ENCODE data around the gene DMTF1. TPM values are rescaled to one million over a fixed set of nuclear protein-coding genes. Genes with fewer than 3 reads are reported as not detected.
"Not testable (repeated sequence)": the region's sequence is repeated elsewhere in the genome, so short reads cannot be mapped to it uniquely, and the experiment has no call there.

DMTF1 gene
- total and polyA plus RNA-seq, 2 experiments from 2014 or later, result 37.8 to 75.1 TPM

DNA sequence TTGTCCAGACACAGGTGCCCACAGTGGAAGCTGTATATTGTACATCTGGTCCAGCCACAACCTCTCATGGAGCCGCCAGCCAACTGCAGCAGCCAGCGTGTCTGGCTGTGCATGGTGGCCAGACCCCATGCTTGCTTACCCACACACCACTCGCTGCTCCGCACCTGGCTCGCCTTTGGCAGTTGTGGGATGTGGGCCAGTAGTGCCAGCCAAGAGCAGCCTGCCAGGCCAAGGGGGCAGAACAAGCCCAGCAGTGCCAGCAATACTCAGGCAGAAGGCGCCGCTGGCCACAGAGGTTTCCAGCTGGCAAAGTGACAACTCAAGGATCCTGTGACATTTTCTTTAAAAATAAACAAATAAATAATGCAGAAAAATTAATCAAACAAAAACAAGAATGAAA lies 79.0 kb downstream of the DMTF1 start:
- Histone ChIP-seq H3K4me2 (no peak overlapping the region), H3K9me2 (replicated peaks; ENCODE audit: insufficient read depth) (no peaks in the 10 kb centered on the region), H2AFZ (no peak overlapping the region), H3K4me3 (no peak overlapping the region), H3K4me1 (ENCODE audit: insufficient read depth) (no peaks in the 10 kb centered on the region), H3K9me3 (ENCODE audit: low read depth) (no peaks in the 10 kb centered on the region), H3K79me2 (no peaks in the 10 kb centered on the region), H3K27ac (no peak overlapping the region), H3K27me3 (peaks cover 11% of the 10 kb centered on the region), H4K20me1 (ENCODE audit: insufficient read depth, poor library complexity, severe bottlenecking) (no peaks in the 10 kb centered on the region), H3K36me3 (replicated peaks; ENCODE audit: insufficient read depth, low read depth) (no peaks in the 10 kb centered on the region)
- DNase-seq (ENCODE audit: low spot score), result no peak
- TF ChIP-seq, protein P1, sequence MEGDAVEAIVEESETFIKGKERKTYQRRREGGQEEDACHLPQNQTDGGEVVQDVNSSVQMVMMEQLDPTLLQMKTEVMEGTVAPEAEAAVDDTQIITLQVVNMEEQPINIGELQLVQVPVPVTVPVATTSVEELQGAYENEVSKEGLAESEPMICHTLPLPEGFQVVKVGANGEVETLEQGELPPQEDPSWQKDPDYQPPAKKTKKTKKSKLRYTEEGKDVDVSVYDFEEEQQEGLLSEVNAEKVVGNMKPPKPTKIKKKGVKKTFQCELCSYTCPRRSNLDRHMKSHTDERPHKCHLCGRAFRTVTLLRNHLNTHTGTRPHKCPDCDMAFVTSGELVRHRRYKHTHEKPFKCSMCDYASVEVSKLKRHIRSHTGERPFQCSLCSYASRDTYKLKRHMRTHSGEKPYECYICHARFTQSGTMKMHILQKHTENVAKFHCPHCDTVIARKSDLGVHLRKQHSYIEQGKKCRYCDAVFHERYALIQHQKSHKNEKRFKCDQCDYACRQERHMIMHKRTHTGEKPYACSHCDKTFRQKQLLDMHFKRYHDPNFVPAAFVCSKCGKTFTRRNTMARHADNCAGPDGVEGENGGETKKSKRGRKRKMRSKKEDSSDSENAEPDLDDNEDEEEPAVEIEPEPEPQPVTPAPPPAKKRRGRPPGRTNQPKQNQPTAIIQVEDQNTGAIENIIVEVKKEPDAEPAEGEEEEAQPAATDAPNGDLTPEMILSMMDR (IDR thresholded peaks at IDR 0.05; ENCODE audit: poor library complexity), result no peak
- TF ChIP-seq EZH2 (IDR thresholded peaks at IDR 0.05; ENCODE audit: borderline replicate concordance), result no peak
- TF ChIP-seq EZH2phosphoT487 (IDR thresholded peaks at IDR 0.05; ENCODE audit: low read depth, severe bottlenecking, unreplicated experiment), result no peak
- 91% methylated on average over 7 of the region's 7 CpGs for WGBS (ENCODE audit: low lambda C conversion rate, missing lambda C conversion rate)

DNA sequence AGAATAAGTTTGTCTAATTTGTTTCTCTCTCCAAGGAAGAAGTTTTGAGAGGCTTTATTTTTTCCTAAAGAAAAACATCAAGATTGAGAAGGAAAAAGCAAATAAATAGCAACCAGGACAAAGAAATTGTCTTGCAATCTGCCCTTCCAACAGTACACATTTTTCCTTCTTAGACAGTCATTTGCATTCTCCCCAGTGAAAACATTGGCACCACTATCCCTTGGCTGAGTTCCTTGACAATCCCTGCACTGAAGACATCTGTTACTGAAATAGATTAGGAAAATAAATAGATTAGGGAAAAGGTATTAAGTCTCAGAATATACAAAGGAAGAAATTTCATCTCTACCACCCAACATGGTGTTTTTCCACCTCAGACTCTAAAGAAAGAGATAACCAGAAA lies 79.5 kb downstream of the DMTF1 start:
- Histone ChIP-seq H4K20me1 (ENCODE audit: insufficient read depth, poor library complexity, severe bottlenecking) (no peaks in the 10 kb centered on the region), H3K4me3 (no peak overlapping the region), H3K36me3 (replicated peaks; ENCODE audit: insufficient read depth, low read depth) (no peaks in the 10 kb centered on the region), H3K27me3 (peaks cover 8% of the 10 kb centered on the region), H3K9me3 (ENCODE audit: low read depth) (no peaks in the 10 kb centered on the region), H2AFZ (no peak overlapping the region), H3K4me2 (no peak overlapping the region), H3K9me2 (replicated peaks; ENCODE audit: insufficient read depth) (no peaks in the 10 kb centered on the region), H3K27ac (no peak overlapping the region), H3K4me1 (ENCODE audit: insufficient read depth) (no peaks in the 10 kb centered on the region), H3K79me2 (no peaks in the 10 kb centered on the region)
- no peak for DNase-seq (ENCODE audit: low spot score)
- TF ChIP-seq EZH2 (IDR thresholded peaks at IDR 0.05; ENCODE audit: borderline replicate concordance) (no peak), EZH2phosphoT487 (IDR thresholded peaks at IDR 0.05; ENCODE audit: low read depth, severe bottlenecking, unreplicated experiment) (no peak)
- TF ChIP-seq, protein P1 (IDR thresholded peaks at IDR 0.05; ENCODE audit: poor library complexity), result no peak

GRCh38 chr7:87234949-87235348 lies 82.7 kb downstream of the DMTF1 start:
- Histone ChIP-seq H3K9me3 (ENCODE audit: low read depth) (no peaks in the 10 kb centered on the region), H2AFZ (no peak overlapping the region), H3K9me2 (replicated peaks; ENCODE audit: insufficient read depth) (no peaks in the 10 kb centered on the region), H3K27ac (no peak overlapping the region), H3K27me3 (no peaks in the 10 kb centered on the region), H3K36me3 (replicated peaks; ENCODE audit: insufficient read depth, low read depth) (no peaks in the 10 kb centered on the region), H3K4me3 (no peak overlapping the region), H3K79me2 (no peaks in the 10 kb centered on the region), H3K4me2 (no peak overlapping the region), H4K20me1 (ENCODE audit: insufficient read depth, poor library complexity, severe bottlenecking) (no peaks in the 10 kb centered on the region), H3K4me1 (ENCODE audit: insufficient read depth) (no peaks in the 10 kb centered on the region)
- TF ChIP-seq EZH2 (IDR thresholded peaks at IDR 0.05; ENCODE audit: borderline replicate concordance) (no peak), EZH2phosphoT487 (IDR thresholded peaks at IDR 0.05; ENCODE audit: low read depth, severe bottlenecking, unreplicated experiment) (no peak)
- TF ChIP-seq, protein P1 (IDR thresholded peaks at IDR 0.05; ENCODE audit: poor library complexity), result no peak
- no peak for DNase-seq (ENCODE audit: low spot score)

DNA sequence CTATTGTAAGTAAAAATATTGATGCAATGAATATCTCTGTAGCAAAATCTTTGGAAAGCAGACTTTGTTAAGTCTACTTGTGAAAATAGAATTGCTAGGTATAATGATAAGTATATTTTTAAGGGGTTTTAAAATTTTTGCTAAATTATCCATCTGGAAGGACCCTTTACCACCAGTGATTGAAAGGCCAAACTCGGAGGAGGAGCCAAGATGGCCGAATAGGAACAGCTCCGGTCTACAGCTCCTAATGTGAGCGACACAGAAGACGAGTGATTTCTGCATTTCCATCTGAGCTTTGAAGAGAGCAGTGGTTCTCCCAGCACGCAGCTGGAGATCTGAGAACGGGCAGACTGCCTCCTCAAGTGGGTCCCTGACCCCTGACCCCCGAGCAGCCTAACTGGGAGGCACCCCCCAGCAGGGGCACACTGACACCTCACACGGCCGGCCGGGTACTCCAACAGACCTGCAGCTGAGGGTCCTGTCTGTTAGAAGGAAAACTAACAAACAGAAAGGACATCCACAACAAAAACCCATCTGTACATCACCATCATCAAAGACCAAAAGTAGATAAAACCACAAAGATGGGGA lies 86.3 kb downstream of the DMTF1 start:
- not testable (repeated sequence) for H3K4me2 ChIP-seq; H2AFZ ChIP-seq; H4K20me1 ChIP-seq (ENCODE audit: insufficient read depth, poor library complexity, severe bottlenecking); H3K27me3 ChIP-seq; H3K4me1 ChIP-seq (ENCODE audit: insufficient read depth); H3K36me3 ChIP-seq (replicated peaks; ENCODE audit: insufficient read depth, low read depth); H3K27ac ChIP-seq; H3K4me3 ChIP-seq; H3K79me2 ChIP-seq; DNase-seq (ENCODE audit: low spot score); H3K9me3 ChIP-seq (ENCODE audit: low read depth); H3K9me2 ChIP-seq (replicated peaks; ENCODE audit: insufficient read depth)
- WGBS (ENCODE audit: low lambda C conversion rate, missing lambda C conversion rate), result 63% methylated on average over 10 of the region's 11 CpGs

DNA sequence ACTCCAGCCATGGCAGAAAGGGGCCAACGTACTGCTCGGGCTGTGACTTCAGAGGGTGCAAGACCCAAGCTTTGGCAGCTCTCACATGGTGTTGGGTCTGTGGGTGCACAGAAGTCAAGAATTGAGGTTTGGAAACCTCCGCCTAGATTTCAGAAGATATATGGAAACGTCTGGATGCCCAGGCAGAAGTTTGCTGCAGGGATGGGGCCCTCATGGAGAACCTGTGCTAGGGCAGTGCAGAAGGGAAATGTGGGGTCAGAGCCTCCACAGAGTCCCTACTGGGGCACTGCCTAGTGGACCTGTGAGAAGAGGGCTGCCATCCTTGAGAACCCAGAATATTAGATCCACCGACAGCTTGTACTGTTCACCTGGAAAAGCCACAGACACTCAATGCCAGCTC lies 93.4 kb downstream of the DMTF1 start:
- H3K4me2 ChIP-seq; H3K27me3 ChIP-seq; H4K20me1 ChIP-seq (ENCODE audit: insufficient read depth, poor library complexity, severe bottlenecking); DNase-seq (ENCODE audit: low spot score); H3K4me3 ChIP-seq; H3K79me2 ChIP-seq; H3K9me2 ChIP-seq (replicated peaks; ENCODE audit: insufficient read depth); H3K27ac ChIP-seq; H3K4me1 ChIP-seq (ENCODE audit: insufficient read depth); H3K9me3 ChIP-seq (ENCODE audit: low read depth); H2AFZ ChIP-seq; H3K36me3 ChIP-seq (replicated peaks; ENCODE audit: insufficient read depth, low read depth): not testable (repeated sequence)
- WGBS (ENCODE audit: low lambda C conversion rate, missing lambda C conversion rate), result 86% methylated on average over 5 of the region's 5 CpGs

Measured in hepatocyte (in vitro differentiated cells).